DOHH2 (cell line): ENCODE measurements around the gene MUL1.

Experiments used
- H3F3A ChIP-seq: fragments of 200-600 bp; sonication (generic), shearing (Covaris generic); 2 replicates; pipeline ENCODE4 v1.6.0; 2016; ENCODE audit warnings: antibody characterized with exemption, mild to moderate bottlenecking; ENCODE audit not compliant: control insufficient read depth, insufficient read depth
- H3K27ac ChIP-seq: fragments of 200-600 bp; sonication (generic); 2 replicates; pipeline ENCODE4 v1.5.1; 2014; ENCODE audit warnings: low read depth, mild to moderate bottlenecking, low read length, moderate library complexity
- H3K27me3 ChIP-seq: fragments of 200-600 bp; sonication (generic); 2 replicates; pipeline ENCODE4 v1.6.1; 2014; ENCODE audit warnings: mild to moderate bottlenecking, low read length, mixed read lengths; ENCODE audit not compliant: control insufficient read depth
- H3K36me3 ChIP-seq: fragments of 200-600 bp; sonication (generic); 2 replicates; pipeline ENCODE4 v1.6.1; 2014; ENCODE audit warnings: mild to moderate bottlenecking, low read length, moderate library complexity, mixed read lengths; ENCODE audit not compliant: control insufficient read depth
- H3K4me1 ChIP-seq: fragments of 200-600 bp; sonication (generic); 2 replicates; pipeline ENCODE4 v1.6.1; 2014; ENCODE audit warnings: mild to moderate bottlenecking, low read length, mixed read lengths; ENCODE audit not compliant: control insufficient read depth
- H3K4me2 ChIP-seq: fragments of 200-600 bp; sonication (generic); 2 replicates; pipeline ENCODE4 v1.6.0; 2014; ENCODE audit warnings: mild to moderate bottlenecking, low read length, moderate library complexity
- H3K4me3 ChIP-seq: fragments of 200-600 bp; sonication (generic); 2 replicates; pipeline ENCODE4 v1.5.1; 2014; ENCODE audit warnings: mild to moderate bottlenecking, low read length, mixed read lengths
- H3K79me2 ChIP-seq: fragments of 200-600 bp; sonication (generic); 2 replicates; pipeline ENCODE4 v1.6.1; 2014; ENCODE audit warnings: mild to moderate bottlenecking, low read length, mixed read lengths; ENCODE audit not compliant: control insufficient read depth
- H3K9me2 ChIP-seq: fragments of 200-600 bp; sonication (generic); replicated peaks from 2 replicates; pipeline ENCODE4 v1.6.1; 2014; ENCODE audit warnings: mild to moderate bottlenecking, low read length, mixed read lengths; ENCODE audit not compliant: control insufficient read depth
- H3K9me3 ChIP-seq: fragments of 200-600 bp; sonication (generic); 2 replicates; pipeline ENCODE4 v1.6.1; 2014; ENCODE audit warnings: antibody characterized with exemption, low read length, mixed read lengths; ENCODE audit not compliant: control insufficient read depth, insufficient read depth
- H4K20me1 ChIP-seq: fragments of 200-600 bp; sonication (generic); 2 replicates; pipeline ENCODE4 v1.6.0; 2014; ENCODE audit warnings: low read depth, mild to moderate bottlenecking, antibody characterized with exemption, low read length, moderate library complexity; ENCODE audit not compliant: control insufficient read depth, insufficient read depth
- CTCF ChIP-seq: fragments of 200-600 bp; sonication (generic); IDR thresholded peaks from one replicate; pipeline ENCODE4 v1.5.1; 2014; ENCODE audit warnings: antibody characterized with exemption, mild to moderate bottlenecking, low read depth, low read length; ENCODE audit not compliant: poor library complexity, severe bottlenecking
- EZH2phosphoT487 ChIP-seq: fragments of 200-600 bp; sonication (generic); IDR thresholded peaks from 2 replicates; pipeline ENCODE4 v1.6.1; 2017; ENCODE audit warnings: borderline replicate concordance, mild to moderate bottlenecking, antibody characterized with exemption, low read length, moderate library complexity, mixed read lengths

The MUL1 gene

GRCh38 chr1:20458717-20459116, 49.2 kb downstream of the MUL1 start:
- Histone ChIP-seq H3K4me3 (no peak overlapping the region), H3K79me2 (no peaks in the 10 kb centered on the region), H3K9me2 (no peaks in the 10 kb centered on the region), H3F3A (no peaks in the 10 kb centered on the region), H3K4me1 (no peaks in the 10 kb centered on the region), H3K27ac (no peak overlapping the region), H3K27me3 (no peaks in the 10 kb centered on the region), H3K9me3 (no peaks in the 10 kb centered on the region; the same call in 1 of the 2 replicates), H4K20me1 (no peaks in the 10 kb centered on the region), H3K4me2 (no peak overlapping the region), H3K36me3 (no peaks in the 10 kb centered on the region)
- TF ChIP-seq CTCF (no peak), EZH2phosphoT487 (no peak)

DNA sequence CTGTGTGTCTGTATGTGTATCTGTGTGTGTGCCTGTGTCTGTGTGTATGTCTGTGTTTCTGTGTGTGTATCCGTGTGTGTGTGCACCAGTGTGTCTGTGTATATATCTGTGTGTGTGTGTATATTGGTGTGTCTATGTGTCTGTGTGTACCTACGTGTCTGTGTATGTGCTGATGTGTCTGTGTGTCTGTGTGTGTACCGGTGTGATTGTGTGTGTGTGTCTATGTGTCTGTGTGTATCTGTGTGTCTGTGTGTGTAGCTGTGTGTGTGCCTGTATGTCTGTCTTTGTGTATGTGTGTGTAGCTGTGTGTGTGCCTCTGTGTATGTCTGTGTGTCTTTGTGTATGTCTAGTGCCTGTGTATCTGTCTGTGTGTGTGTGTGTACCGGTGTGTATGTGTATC, 53.9 kb downstream of the MUL1 start:
- peaks cover 3% of the 10 kb centered on the region; the same call in 1 of the 2 replicates for H3K27me3 ChIP-seq
- TF ChIP-seq CTCF (no peak), EZH2phosphoT487 (no peak)

DNA sequence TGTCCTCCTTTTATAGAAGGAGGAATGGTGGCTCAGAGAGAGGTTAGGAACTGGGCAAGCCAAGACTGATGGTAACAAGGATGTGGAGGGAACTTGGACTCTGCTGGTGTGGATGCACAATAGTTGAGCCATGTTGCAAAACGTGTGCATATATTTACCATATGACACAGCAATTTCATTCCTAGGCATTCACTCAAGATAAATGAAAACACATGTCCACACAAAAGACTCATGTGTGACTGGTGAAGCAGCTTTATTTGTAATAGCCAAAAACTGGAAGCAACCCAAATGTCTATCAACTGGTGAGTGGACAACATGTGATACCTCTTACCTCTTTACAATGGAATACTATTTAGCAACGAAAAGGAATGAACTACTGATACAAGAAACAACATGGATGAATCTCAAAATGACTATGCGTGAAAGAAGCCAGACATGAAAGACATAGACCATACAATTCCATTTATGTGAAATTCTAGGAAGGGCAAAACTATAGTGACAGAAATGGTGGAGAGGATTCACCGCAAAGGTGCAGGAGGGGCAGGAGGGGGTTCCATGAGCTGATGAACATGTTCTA, 58.1 kb downstream of the MUL1 start:
- Histone ChIP-seq H3K9me3 (no peaks in the 10 kb centered on the region; the same call in 1 of the 2 replicates), H3K36me3 (no peaks in the 10 kb centered on the region), H3K4me2 (no peak overlapping the region), H3K27me3 (peaks cover 6% of the 10 kb centered on the region; the same call in 1 of the 2 replicates), H4K20me1 (no peaks in the 10 kb centered on the region), H3K4me1 (no peaks in the 10 kb centered on the region), H3K27ac (no peak overlapping the region), H3K9me2 (no peaks in the 10 kb centered on the region), H3F3A (no peaks in the 10 kb centered on the region), H3K4me3 (no peak overlapping the region), H3K79me2 (no peaks in the 10 kb centered on the region)
- TF ChIP-seq EZH2phosphoT487 (no peak), CTCF (no peak)

More for the DNA sequence above, 53.9 kb downstream of the MUL1 start:
- Histone ChIP-seq H3K4me2 (no peak overlapping the region), H3K27ac (no peak overlapping the region), H3K9me2 (no peaks in the 10 kb centered on the region), H3K4me3 (no peak overlapping the region), H3K9me3 (no peaks in the 10 kb centered on the region; the same call in 1 of the 2 replicates), H3K79me2 (no peaks in the 10 kb centered on the region), H3F3A (no peaks in the 10 kb centered on the region), H3K4me1 (no peaks in the 10 kb centered on the region), H4K20me1 (no peaks in the 10 kb centered on the region), H3K36me3 (no peaks in the 10 kb centered on the region)
